NT2/D1 (cell line): Measurements from ENCODE around the gene RUSC1.
A peak's percentile ranks its signal among the peaks of the same experiment; 100 is the strongest.
"Not testable (repeated sequence)": the region's sequence is repeated elsewhere in the genome, so short reads cannot be mapped to it uniquely, and the experiment has no call there.

Source experiments
- DNase-seq: peaks from one replicate; pipeline ENCODE4 v3.0.0-alpha.2; 2011; ENCODE audit warnings: low read depth, low spot score
- H3K27me3 ChIP-seq: 2 replicates; pipeline ENCODE4 v1.6.0; 2011; ENCODE audit warnings: mild to moderate bottlenecking; ENCODE audit not compliant: insufficient read length, insufficient read depth
- H3K36me3 ChIP-seq: 2 replicates; pipeline ENCODE4 v1.6.1; 2011; ENCODE audit warnings: mild to moderate bottlenecking, low read length, mixed read lengths; ENCODE audit not compliant: insufficient read depth, insufficient read length
- H3K4me1 ChIP-seq: 2 replicates; pipeline ENCODE4 v1.5.1; 2011; ENCODE audit not compliant: insufficient read depth, insufficient read length
- H3K4me3 ChIP-seq: 2 replicates; pipeline ENCODE4 v1.5.1; 2011; ENCODE audit warnings: low read depth; ENCODE audit not compliant: insufficient read length
- H3K9ac ChIP-seq: 2 replicates; pipeline ENCODE4 v1.6.0; 2011; ENCODE audit warnings: low read depth; ENCODE audit not compliant: insufficient read length
- H3K9me3 ChIP-seq: 2 replicates; pipeline ENCODE4 v1.5.1; 2011; ENCODE audit warnings: mild to moderate bottlenecking, low read length; ENCODE audit not compliant: insufficient read depth
- SUZ12 ChIP-seq: IDR thresholded peaks from 2 replicates; pipeline ENCODE4 v1.6.1; 2011; ENCODE audit not compliant: insufficient read length, insufficient read depth; ENCODE audit errors: extremely low read depth
- YY1 ChIP-seq: IDR thresholded peaks from 2 replicates; pipeline ENCODE4 v1.6.1; 2011; ENCODE audit not compliant: insufficient read length, insufficient read depth
- ZNF274 ChIP-seq: IDR thresholded peaks from 2 replicates; pipeline ENCODE4 v1.6.1; 2011; ENCODE audit warnings: mild to moderate bottlenecking, low read depth, low read length

RUSC1 gene

DNA sequence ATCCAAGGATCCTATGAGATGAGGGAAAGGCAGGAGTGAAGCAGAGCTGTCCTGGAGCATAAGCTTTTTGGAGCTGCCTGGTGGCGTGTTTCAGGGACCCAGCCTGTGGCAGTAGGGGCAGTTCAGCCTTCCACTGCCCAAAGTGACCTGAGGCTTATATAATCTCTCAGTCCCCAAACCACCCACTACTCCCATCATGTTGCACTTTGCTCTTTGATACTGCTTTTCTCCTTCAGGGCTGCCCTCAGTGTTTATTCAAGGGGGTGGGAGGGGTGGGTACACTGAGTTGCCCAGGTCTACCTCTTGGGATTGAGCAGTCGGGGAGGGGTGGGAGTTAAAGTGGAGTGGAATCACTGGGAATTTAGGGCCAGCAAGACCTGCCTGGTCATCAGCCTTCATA lies 34.1 kb upstream of the RUSC1 start:
- Histone ChIP-seq H3K9ac (no peak overlapping the region), H3K36me3 (peaks cover 18% of the 10 kb centered on the region), H3K4me1 (peaks cover 8% of the 10 kb centered on the region), H3K4me3 (no peak overlapping the region), H3K27me3 (no peaks in the 10 kb centered on the region), H3K9me3 (no peaks in the 10 kb centered on the region)
- TF ChIP-seq YY1 (no peak), SUZ12 (no peak)
- DNase-seq: no peak

DNA sequence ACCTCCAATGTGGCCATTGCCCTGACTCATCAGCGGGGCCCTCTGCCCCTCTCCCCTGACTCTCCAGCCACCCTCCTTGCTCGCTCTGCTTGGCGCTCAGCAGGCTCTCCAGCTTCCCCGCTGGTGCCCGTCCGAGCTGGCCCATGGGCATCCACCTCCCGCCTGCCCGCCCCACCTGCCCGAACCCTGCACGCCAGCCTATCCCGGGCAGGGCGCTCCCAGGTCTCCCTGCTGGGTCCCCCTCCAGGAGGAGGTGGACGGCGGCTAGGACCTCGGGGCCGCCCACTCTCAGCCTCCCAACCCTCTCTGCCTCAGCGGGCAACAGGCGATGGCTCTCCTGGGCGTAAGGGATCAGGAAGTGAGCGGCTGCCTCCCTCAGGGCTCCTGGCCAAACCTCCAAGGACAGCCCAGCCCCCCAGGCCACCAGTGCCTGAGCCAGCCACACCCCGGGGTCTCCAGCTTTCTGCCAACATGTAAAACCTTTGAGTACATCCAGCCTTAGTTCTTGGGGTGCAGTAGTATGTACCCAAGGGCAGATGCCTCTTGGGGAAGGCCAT lies 32.6 kb upstream of the RUSC1 start:
- peaks cover 13% of the 10 kb centered on the region for H3K36me3 ChIP-seq
- H3K4me1 ChIP-seq: peaks cover 4% of the 10 kb centered on the region
- H3K9ac ChIP-seq: no peak overlapping the region
- no peaks in the 10 kb centered on the region for H3K9me3 ChIP-seq
- H3K4me3 ChIP-seq: no peak overlapping the region
- peaks cover 5% of the 10 kb centered on the region for H3K27me3 ChIP-seq
- no peak for TF ChIP-seq YY1
- TF ChIP-seq ZNF274: no peak
- TF ChIP-seq SUZ12: no peak
- no peak for DNase-seq

DNA sequence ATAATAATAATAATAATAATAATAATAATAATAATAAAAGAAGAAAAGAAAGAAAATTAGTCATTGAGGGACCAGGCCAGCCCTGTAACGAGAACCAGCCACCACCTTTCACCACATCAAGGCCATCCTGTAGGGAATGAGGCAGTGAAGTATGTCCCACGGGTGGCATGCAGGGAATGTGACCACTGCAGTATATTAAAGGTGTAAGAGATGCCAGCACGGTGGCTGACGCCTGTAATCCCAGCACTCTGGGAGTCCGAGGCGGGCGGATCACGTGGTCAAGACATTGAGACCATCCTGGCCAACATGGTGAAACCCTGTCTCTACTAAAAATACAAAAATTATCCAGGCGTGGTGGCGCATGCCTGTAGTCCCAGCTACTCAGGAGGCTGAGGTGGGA lies 29.7 kb upstream of the RUSC1 start:
- peaks cover 34% of the 10 kb centered on the region for H3K27me3 ChIP-seq
- not testable (repeated sequence) for H3K36me3 ChIP-seq, H3K9me3 ChIP-seq, H3K4me1 ChIP-seq, DNase-seq, H3K9ac ChIP-seq, H3K4me3 ChIP-seq

DNA sequence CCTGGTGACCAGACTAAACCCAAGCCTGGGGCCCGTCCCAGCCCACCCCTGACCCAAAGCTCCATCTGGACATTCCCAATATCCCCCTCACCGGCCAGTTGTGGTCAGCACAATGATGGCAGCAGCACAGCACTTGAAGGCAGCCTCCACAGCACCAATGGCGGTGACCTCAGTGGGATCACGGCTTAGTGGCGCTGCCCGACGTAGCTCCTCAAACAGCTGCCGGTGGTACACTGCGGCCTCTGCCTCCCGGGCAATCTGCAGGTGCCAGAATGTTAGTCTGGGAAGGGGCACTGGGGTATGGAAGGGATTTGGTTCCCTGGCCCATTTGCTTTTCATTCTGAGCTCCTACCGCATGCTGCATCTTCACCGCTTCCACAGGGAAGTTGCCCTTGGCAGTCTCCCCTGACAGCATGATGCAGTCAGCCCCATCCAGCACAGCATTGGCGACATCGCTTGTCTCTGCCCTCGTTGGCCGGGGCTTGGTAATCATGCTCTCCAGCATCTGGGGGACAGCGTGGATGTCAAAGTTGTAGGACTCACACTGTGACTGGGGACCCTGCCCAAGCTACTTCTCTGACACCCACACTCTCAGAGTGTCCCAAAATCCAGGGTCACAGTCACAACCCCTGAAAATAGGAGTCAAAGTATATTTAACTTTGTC lies 27.5 kb upstream of the RUSC1 start:
- DNase-seq: no peak
- TF ChIP-seq SUZ12 (no peak), ZNF274 (no peak), YY1 (no peak)
- H3K4me1 ChIP-seq: peaks cover 9% of the 10 kb centered on the region

DNA sequence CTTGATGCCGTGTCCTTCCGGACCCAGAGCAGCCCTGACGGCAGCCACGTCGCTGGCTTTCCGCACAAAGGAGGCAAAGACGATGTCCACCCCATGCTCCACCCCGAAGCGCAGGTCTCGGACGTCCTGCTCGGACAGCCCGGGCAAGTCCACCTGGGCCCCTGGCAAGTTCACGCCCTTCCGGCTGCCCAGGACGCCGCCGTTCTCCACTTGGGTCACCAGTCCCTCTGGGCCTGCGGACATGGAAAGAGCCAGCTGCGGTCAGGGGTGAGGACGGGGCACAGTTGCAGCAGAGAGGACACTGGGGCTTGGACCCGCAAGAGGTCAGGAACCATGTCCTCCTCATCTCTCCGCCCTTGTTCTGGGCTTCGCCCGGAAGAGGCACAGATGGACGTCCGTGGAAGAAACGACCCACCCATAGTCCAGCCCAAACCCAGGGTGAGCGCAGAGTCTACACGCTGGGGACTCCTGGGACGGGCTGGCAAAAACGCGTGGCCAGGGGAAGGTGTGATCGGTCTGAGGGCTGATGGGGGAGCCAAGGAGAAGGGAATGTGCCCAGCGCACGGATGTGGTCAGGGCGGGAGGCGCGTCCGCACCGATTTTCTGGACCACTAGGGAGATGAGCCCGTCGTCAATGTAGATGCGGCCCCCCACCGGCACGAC lies 26.0 kb upstream of the RUSC1 start:
- Histone ChIP-seq H3K9me3 (no peaks in the 10 kb centered on the region), H3K4me1 (peaks cover 9% of the 10 kb centered on the region), H3K27me3 (peaks cover 41% of the 10 kb centered on the region), H3K4me3 (peak overlapping the region; percentile 66), H3K9ac (peak overlapping the region; percentile 76), H3K36me3 (no peaks in the 10 kb centered on the region)
- DNase-seq: no peak
- TF ChIP-seq SUZ12 (no peak), ZNF274 (no peak), YY1 (no peak)

More for the DNA sequence above, 27.5 kb upstream of the RUSC1 start:
- H3K36me3 ChIP-seq: peaks cover 2% of the 10 kb centered on the region
- H3K4me3 ChIP-seq: no peak overlapping the region
- no peaks in the 10 kb centered on the region for H3K9me3 ChIP-seq
- H3K9ac ChIP-seq: no peak overlapping the region
- peaks cover 41% of the 10 kb centered on the region for H3K27me3 ChIP-seq

DNA sequence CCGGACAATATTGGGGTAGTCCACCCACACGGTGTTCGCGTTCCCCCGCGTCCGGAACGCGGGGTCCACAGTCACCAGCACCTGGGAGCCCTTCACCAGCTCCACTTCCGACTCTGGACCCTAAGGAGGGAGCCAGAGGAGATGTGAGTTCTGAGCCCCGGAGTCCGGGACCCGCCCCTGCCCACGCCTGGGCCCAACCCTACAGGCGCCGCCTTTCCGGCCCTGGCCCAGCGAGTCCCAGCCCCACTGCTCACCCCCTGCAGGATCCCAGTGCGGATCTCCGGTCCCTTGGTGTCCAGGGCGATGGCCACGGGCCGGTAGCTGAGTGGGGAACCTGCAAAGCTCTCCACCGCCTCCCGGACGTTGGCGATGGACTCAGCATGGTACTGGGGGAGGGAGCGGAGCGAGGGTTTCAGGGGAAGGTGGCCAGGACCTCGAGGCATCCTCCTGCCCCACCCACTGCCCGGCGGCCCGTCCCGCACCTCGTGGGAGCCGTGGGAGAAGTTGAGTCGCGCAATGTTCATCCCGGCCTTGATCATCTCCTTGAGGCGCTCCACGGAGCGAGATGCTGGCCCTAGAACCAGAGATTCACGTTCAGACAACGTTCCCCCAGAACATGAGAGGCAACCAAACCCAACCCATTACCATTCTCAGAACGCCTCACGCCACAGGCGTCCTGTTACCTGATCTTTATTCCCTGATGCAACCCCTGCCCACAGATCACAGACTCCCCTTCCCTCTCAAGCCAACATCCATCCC lies 25.3 kb upstream of the RUSC1 start:
- TF ChIP-seq YY1 (no peak), SUZ12 (peak; percentile 76), ZNF274 (no peak)
- Histone ChIP-seq H3K36me3 (no peaks in the 10 kb centered on the region), H3K27me3 (peaks cover 41% of the 10 kb centered on the region), H3K4me3 (peak overlapping the region; percentile 66), H3K9me3 (no peaks in the 10 kb centered on the region), H3K4me1 (peaks cover 9% of the 10 kb centered on the region), H3K9ac (peak overlapping the region; percentile 76)
- no peak for DNase-seq

DNA sequence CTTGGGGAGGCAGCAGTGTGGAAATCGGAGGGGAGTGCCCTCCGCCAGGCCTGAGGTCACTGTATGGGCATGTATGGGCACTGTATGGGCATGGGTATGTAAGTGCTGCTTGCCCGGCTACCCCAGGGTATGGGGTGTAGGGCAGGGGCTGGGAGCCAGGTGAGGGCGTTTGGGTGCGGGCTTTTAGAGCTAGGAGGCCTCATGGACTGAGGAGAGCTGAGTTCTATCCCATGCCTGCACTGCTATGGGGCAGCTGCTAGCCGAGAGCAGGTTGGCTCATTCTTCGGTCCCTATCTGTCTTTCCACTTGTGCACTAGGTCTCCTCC lies 24.8 kb upstream of the RUSC1 start:
- peaks cover 9% of the 10 kb centered on the region for H3K4me1 ChIP-seq
- TF ChIP-seq ZNF274: no peak
- TF ChIP-seq SUZ12: no peak
- TF ChIP-seq YY1: no peak
- no peak for DNase-seq
- H3K36me3 ChIP-seq: no peaks in the 10 kb centered on the region
- H3K9ac ChIP-seq: peak overlapping the region; percentile 76
- H3K4me3 ChIP-seq: peak overlapping the region; percentile 66
- no peaks in the 10 kb centered on the region for H3K9me3 ChIP-seq
- peaks cover 41% of the 10 kb centered on the region for H3K27me3 ChIP-seq
